Head of caudate nucleus (tissue), 42 donors: ENCODE results near the gene AP4E1.
A peak's percentile ranks its signal among the peaks of the same experiment; 100 is the strongest.
"Not testable (repeated sequence)": the region's sequence is repeated elsewhere in the genome, so short reads cannot be mapped to it uniquely, and the experiment has no call there.

Experiments used
- DNase-seq, 42 donors: peaks; one replicate each; pipeline versions ENCODE4 v3.0.0 to v3.0.0-alpha.2; 2020 to 2021; ENCODE audit warnings: mixed read lengths in 7 of 42
- intact Hi-C: fragments of 100-400 bp; cut with DNase I; formaldehyde crosslinking; loops from one replicate; pipeline ENCODE4 v1.15.0; 2022

Gene AP4E1

GRCh38 chr15:50908209-50909009 is at the start of gene AP4E1:
AP4E1 (plus strand) TSS chr15:50908683; CDS start chr15:50908779, 96 bp downstream.
- intact Hi-C loops = loop anchor here (1.0 kb wide), 1 partner anchor 222 kb away; the partner anchor contains the start of gene TRPM7

GRCh38 chr15:50860824-50861223 is 47.7 kb upstream of the AP4E1 start:
- intact Hi-C loops = no loop called here
- no peak for DNase-seq

More at GRCh38 chr15:50908209-50909009, at the start of gene AP4E1:
- peak; percentile 75 to 97 (median 92) for DNase-seq

GRCh38 chr15:50862553-50862952 is 45.9 kb upstream of the AP4E1 start:
- no peak for DNase-seq
- intact Hi-C loops = no loop called here

GRCh38 chr15:50864873-50865272 is 43.6 kb upstream of the AP4E1 start:
- intact Hi-C loops = no loop called here
- no peak for DNase-seq

GRCh38 chr15:50865515-50866353 is 42.7 kb upstream of the AP4E1 start:
- intact Hi-C loops = no loop called here
- DNase-seq = no peak

GRCh38 chr15:50871832-50872231 is 36.7 kb upstream of the AP4E1 start:
- no peak for DNase-seq
- intact Hi-C loops = no loop called here

GRCh38 chr15:50872832-50873426 is 35.6 kb upstream of the AP4E1 start:
- no peak for DNase-seq
- intact Hi-C loops = no loop called here

GRCh38 chr15:50873935-50874361 is 34.5 kb upstream of the AP4E1 start:
- intact Hi-C loops = no loop called here
- DNase-seq = no peak

GRCh38 chr15:50875238-50875637 is 33.2 kb upstream of the AP4E1 start:
- DNase-seq = not testable (repeated sequence)
- intact Hi-C loops = loop anchor here (5.0 kb wide), 1 partner anchor 198 kb away; no protein-coding TSS in a partner anchor

GRCh38 chr15:50876260-50876988 is 32.1 kb upstream of the AP4E1 start:
- intact Hi-C loops = loop anchor here (5.0 kb wide), 1 partner anchor 199 kb away; no protein-coding TSS in a partner anchor
- no peak for DNase-seq

GRCh38 chr15:50876989-50877360 is 31.5 kb upstream of the AP4E1 start:
- DNase-seq = peak; percentile 14 to 93 (median 78)
- intact Hi-C loops = loop anchor here (5.0 kb wide), 1 partner anchor 200 kb away; no protein-coding TSS in a partner anchor

GRCh38 chr15:50879016-50879617 is 29.4 kb upstream of the AP4E1 start:
- no peak for DNase-seq
- intact Hi-C loops = loop anchor here (5.0 kb wide), 1 partner anchor 202 kb away; no protein-coding TSS in a partner anchor

- no peak for DNase-seq
- intact Hi-C loops = no loop called here
Measured at GRCh38 chr15:50880206-50880605, 28.3 kb upstream of the AP4E1 start.

GRCh38 chr15:50880651-50881114 is 27.8 kb upstream of the AP4E1 start:
- intact Hi-C loops = no loop called here
- DNase-seq = no peak

GRCh38 chr15:50881121-50882048 is 27.1 kb upstream of the AP4E1 start:
- no peak for DNase-seq
- intact Hi-C loops = no loop called here

GRCh38 chr15:50883903-50884302 is 24.6 kb upstream of the AP4E1 start:
- peak in 6 of 42 donors; percentile 9 to 54 (median 32) for DNase-seq
- intact Hi-C loops = no loop called here

GRCh38 chr15:50884540-50884939 is 23.9 kb upstream of the AP4E1 start:
- intact Hi-C loops = no loop called here
- DNase-seq = no peak
